HCT116 (cell line): ENCODE measurements around the gene MRPL9. TPM values are rescaled to one million over a fixed set of nuclear protein-coding genes. Genes with fewer than 3 reads are reported as not detected.

Experiments
- ATAC-seq: fragments of 200-7000 bp; cut with Tn5 transposase; 2 replicates; pipeline ENCODE4 v1.9.1; 2020; ENCODE audit warnings: mild to moderate bottlenecking, moderate library complexity
- BruUV-seq: library from RNA; stranded (reverse); fragments of 400-500 nt; replicated peaks from 2 replicates; lab custom pipeline; 2021; lab: Mats Ljungman, UMichigan
- CTCF ChIA-PET: fragments of 300-600 bp; sonication (Branson Sonifier 250); formaldehyde crosslinking; loops from one replicate; lab custom pipeline; 2021; ENCODE audit warnings: antibody characterized with exemption; lab: Charles Lee
- POLR2A ChIA-PET: fragments of 300-600, 350-600 bp; sonication (Branson Sonifier 250); formaldehyde crosslinking; loops from one replicate; lab custom pipeline; 2021; ENCODE audit warnings: antibody characterized with exemption; lab: Charles Lee
- RAD21 ChIA-PET, 2 experiments: fragments of 300-600 bp; sonication (Branson Sonifier 250); formaldehyde crosslinking; loops; one replicate each; lab custom pipeline; 2023; ENCODE audit warnings: low total read pairs in 2 of 2; ENCODE audit not compliant: uncharacterized antibody in 2 of 2, unreplicated experiment in 2 of 2, low non-redundant PET in 1 of 2; lab: Charles Lee
- DNase-seq: peaks from one replicate; pipeline ENCODE4 v3.0.0-alpha.2; 2010; ENCODE audit warnings: low read depth, low spot score
- H2AFZ ChIP-seq: fragments of 200-600 bp; shearing (Covaris generic), sonication (generic); 2 replicates; pipeline ENCODE4 v1.6.1; 2017; ENCODE audit warnings: low read depth, mixed run types, mixed read lengths, antibody characterized with exemption, low read length; ENCODE audit not compliant: poor library complexity, severe bottlenecking
- H3K27ac ChIP-seq: 2 replicates; pipeline ENCODE4 v1.5.1; 2012; ENCODE audit warnings: low read depth, low read length
- H3K27me3 ChIP-seq: fragments of 200-600 bp; sonication (generic); 2 replicates; pipeline ENCODE4 v1.6.1; 2016; ENCODE audit warnings: mixed run types, low read length, mixed read lengths; ENCODE audit not compliant: insufficient read depth
- H3K36me3 ChIP-seq, 2 experiments: fragments of 200-500 bp in 1 of 2; fragments of 200-600 bp in 1 of 2; sonication (Bioruptor generic) in 1 of 2; sonication (generic) in 1 of 2; 2 replicates each; pipeline versions ENCODE4 v1.5.1 to v1.6.1; 2014 to 2016; ENCODE audit warnings: low read length in 2 of 2, inconsistent platforms in 1 of 2, mixed read lengths in 1 of 2, mixed run types in 1 of 2; ENCODE audit not compliant: insufficient read depth in 2 of 2, control insufficient read depth in 1 of 2
- H3K4me1 ChIP-seq, 2 experiments: fragments of 200-600 bp in 1 of 2; sonication (generic) in 1 of 2; 2 replicates each; pipeline versions ENCODE4 v1.5.1 to v1.6.1; 2012 to 2017; ENCODE audit warnings: low read length in 2 of 2, inconsistent platforms in 1 of 2, mild to moderate bottlenecking in 1 of 2, mixed read lengths in 1 of 2, mixed run types in 1 of 2, moderate library complexity in 1 of 2; ENCODE audit not compliant: insufficient read depth in 2 of 2, control insufficient read depth in 1 of 2
- H3K4me2 ChIP-seq: fragments of 200-600 bp; sonication (generic); 2 replicates; pipeline ENCODE4 v1.6.1; 2017; ENCODE audit warnings: mixed run types, low read length, mixed read lengths
- H3K4me3 ChIP-seq, 2 experiments: fragments of 200-600 bp in 1 of 2; sonication (generic) in 1 of 2; replicated peaks in 1 of 2; 2 replicates each; pipeline ENCODE4 v1.5.1; 2011 to 2016; ENCODE audit warnings: low read length in 2 of 2, control low read depth in 1 of 2, low read depth in 1 of 2, mild to moderate bottlenecking in 1 of 2, mixed read lengths in 1 of 2, mixed run types in 1 of 2
- H3K79me2 ChIP-seq: fragments of 200-600 bp; sonication (generic); 2 replicates; pipeline ENCODE4 v1.6.1; 2017; ENCODE audit warnings: mild to moderate bottlenecking, mixed run types, low read length, moderate library complexity, mixed read lengths; ENCODE audit not compliant: insufficient read depth
- H3K9ac ChIP-seq: fragments of 200-600 bp; sonication (generic); 2 replicates; pipeline ENCODE4 v1.6.1; 2016; ENCODE audit warnings: low read length, mixed read lengths
- H3K9me2 ChIP-seq: fragments of 200-600 bp; sonication (generic), shearing (Covaris generic); 2 replicates; pipeline ENCODE4 v1.6.1; 2017; ENCODE audit warnings: mixed run types, mild to moderate bottlenecking, moderate library complexity; ENCODE audit not compliant: insufficient read depth
- H3K9me3 ChIP-seq, 2 experiments: fragments of 200-500 bp in 1 of 2; fragments of 200-600 bp in 1 of 2; sonication (Bioruptor generic) in 1 of 2; sonication (generic) in 1 of 2; 2 replicates each; pipeline ENCODE4 v1.6.1; 2014 to 2017; ENCODE audit warnings: low read length in 2 of 2, mixed read lengths in 2 of 2, inconsistent platforms in 1 of 2, low read depth in 1 of 2, mild to moderate bottlenecking in 1 of 2, mixed run types in 1 of 2, moderate library complexity in 1 of 2; ENCODE audit not compliant: control insufficient read depth in 1 of 2, insufficient read depth in 1 of 2
- H4K20me1 ChIP-seq: fragments of 200-600 bp; sonication (generic), shearing (Covaris generic); 2 replicates; pipeline ENCODE4 v1.6.1; 2017; ENCODE audit warnings: mixed run types, mild to moderate bottlenecking, moderate library complexity; ENCODE audit not compliant: insufficient read depth
- CBX3 ChIP-seq: IDR thresholded peaks from 2 replicates; pipeline ENCODE4 v1.6.1; 2012; ENCODE audit warnings: low read depth
- CEBPB ChIP-seq: IDR thresholded peaks from 2 replicates; pipeline ENCODE4 v1.6.1; 2012; ENCODE audit warnings: low read depth
- EGR1 ChIP-seq: IDR thresholded peaks from 2 replicates; pipeline ENCODE4 v1.6.1; 2012; ENCODE audit warnings: low read depth
- ELF1 ChIP-seq: IDR thresholded peaks from 2 replicates; pipeline ENCODE4 v1.6.1; 2012; ENCODE audit warnings: low read depth, borderline replicate concordance
- FOSL1 ChIP-seq: IDR thresholded peaks from 2 replicates; pipeline ENCODE4 v1.6.1; 2012; ENCODE audit warnings: low read depth
- POLR2AphosphoS5 ChIP-seq: IDR thresholded peaks from 2 replicates; pipeline ENCODE4 v1.6.1; 2011; ENCODE audit warnings: mild to moderate bottlenecking, low read depth, low read length, moderate library complexity
- SP1 ChIP-seq: IDR thresholded peaks from 2 replicates; pipeline ENCODE4 v1.6.1; 2012; ENCODE audit warnings: low read depth
- SRF ChIP-seq: IDR thresholded peaks from 2 replicates; pipeline ENCODE4 v1.6.1; 2012; ENCODE audit warnings: low read depth
- TCF7L2 ChIP-seq: IDR thresholded peaks from 2 replicates; pipeline ENCODE4 v1.7.0; 2011; ENCODE audit warnings: borderline replicate concordance, inconsistent platforms; ENCODE audit not compliant: insufficient read depth, insufficient read length; ENCODE audit errors: extremely low read depth
- ZFX ChIP-seq: fragments of 450-650 bp; IDR thresholded peaks from 2 replicates; pipeline ENCODE4 v1.6.1; 2017
- intact Hi-C: fragments of 100-400 bp; cut with micrococcal nuclease; formaldehyde crosslinking; loops from 2 replicates; pipeline ENCODE4 v1.10.0; 2022
- total RNA-seq: library from RNA; stranded (reverse); gene quantifications from one replicate; pipeline ENCODE4 v1.2.1, GENCODE V29; 2021; ENCODE audit not compliant: unreplicated experiment
- TF ChIP-seq, protein P1 (sequence below): IDR thresholded peaks from 2 replicates; pipeline ENCODE4 v1.6.1; 2011; ENCODE audit warnings: mild to moderate bottlenecking, low read length, moderate library complexity; ENCODE audit not compliant: insufficient replicate concordance; ENCODE audit errors: extremely low read depth
- TF ChIP-seq, protein P2 (sequence below): IDR thresholded peaks from 2 replicates; pipeline ENCODE4 v1.6.1; 2012; ENCODE audit warnings: low read depth
- TF ChIP-seq, protein P3 (sequence below): IDR thresholded peaks from 2 replicates; pipeline ENCODE4 v1.6.1; 2012
- TF ChIP-seq, protein P4 (sequence below), 3 experiments: fragments of 200-600 bp in 1 of 3; sonication (generic) in 1 of 3; IDR thresholded peaks in 2 of 3; conservative IDR thresholded peaks in 1 of 3; 2 replicates each; pipeline ENCODE4 v1.5.1; 2012 to 2017; ENCODE audit warnings: low read depth in 2 of 3, low read length in 2 of 3, antibody characterized with exemption in 1 of 3, borderline replicate concordance in 1 of 3, control low read depth in 1 of 3, mild to moderate bottlenecking in 1 of 3, mixed read lengths in 1 of 3, mixed run types in 1 of 3, moderate library complexity in 1 of 3; ENCODE audit not compliant: insufficient read depth in 1 of 3

The MRPL9 gene
- total RNA-seq, 1 experiment from 2014 or later: 94.5 TPM

DNA sequence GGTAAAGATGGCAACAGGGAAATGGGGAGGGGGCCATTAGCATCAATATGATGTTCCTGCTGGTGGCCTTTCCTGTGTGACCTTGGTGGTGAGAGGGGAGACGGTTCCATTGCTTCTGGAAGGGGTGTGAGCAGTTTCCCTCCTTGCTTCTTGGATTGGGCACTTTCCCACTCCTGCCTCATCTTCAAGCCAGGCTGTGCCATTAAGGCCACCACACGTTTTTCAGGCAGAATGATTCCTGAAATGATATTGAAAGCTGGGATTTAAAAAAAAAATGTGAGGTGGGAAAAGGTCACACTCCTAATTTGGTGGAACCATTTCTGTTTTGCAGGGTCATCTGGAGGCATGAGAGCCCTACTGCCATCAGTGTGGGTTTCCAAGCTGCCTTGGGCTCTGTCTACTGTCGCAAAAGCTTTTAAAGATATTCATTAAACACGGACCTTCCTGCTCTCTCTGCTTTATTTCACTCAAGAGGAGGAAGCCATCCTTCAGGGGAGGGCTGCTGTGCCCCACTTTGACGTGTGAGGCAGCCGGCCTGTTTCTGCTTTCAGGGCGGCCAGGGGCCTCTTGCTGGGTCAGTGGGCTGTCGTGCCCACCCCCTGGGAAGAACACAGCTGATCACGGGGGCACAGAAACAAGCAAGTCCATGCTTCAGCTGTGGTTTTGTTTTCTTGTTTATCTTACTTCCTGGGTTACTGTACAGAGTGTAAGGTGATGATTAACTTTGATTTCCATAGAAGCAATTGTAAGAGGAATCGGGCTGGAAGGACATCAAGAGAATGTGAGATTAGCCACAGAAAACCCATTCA lies 33.9 kb downstream of the MRPL9 start:
- Histone ChIP-seq H4K20me1 (no peaks in the 10 kb centered on the region), H3K36me3 (no peaks in the 10 kb centered on the region), H3K79me2 (no peaks in the 10 kb centered on the region), H3K4me3 (no peak overlapping the region), H3K9me3 (no peaks in the 10 kb centered on the region), H3K9me2 (no peaks in the 10 kb centered on the region), H2AFZ (no peak overlapping the region), H3K27me3 (no peaks in the 10 kb centered on the region), H3K27ac (no peak overlapping the region), H3K9ac (no peak overlapping the region), H3K4me1 (no peaks in the 10 kb centered on the region), H3K4me2 (no peak overlapping the region)
- DNase-seq (no peak), ATAC-seq (no peak)
- RAD21 ChIA-PET: no interaction called here
- no TSS peak for BruUV-seq
- POLR2A ChIA-PET: interaction anchor here (0.6 kb wide), 1 partner anchor 190 kb away, joined by 3 read pairs; no protein-coding TSS in a partner anchor
- intact Hi-C loops: no loop called here
- CTCF ChIA-PET: no interaction called here
- TF ChIP-seq ELF1: no peak
- no peak for TF ChIP-seq POLR2AphosphoS5
- TF ChIP-seq, protein P1, sequence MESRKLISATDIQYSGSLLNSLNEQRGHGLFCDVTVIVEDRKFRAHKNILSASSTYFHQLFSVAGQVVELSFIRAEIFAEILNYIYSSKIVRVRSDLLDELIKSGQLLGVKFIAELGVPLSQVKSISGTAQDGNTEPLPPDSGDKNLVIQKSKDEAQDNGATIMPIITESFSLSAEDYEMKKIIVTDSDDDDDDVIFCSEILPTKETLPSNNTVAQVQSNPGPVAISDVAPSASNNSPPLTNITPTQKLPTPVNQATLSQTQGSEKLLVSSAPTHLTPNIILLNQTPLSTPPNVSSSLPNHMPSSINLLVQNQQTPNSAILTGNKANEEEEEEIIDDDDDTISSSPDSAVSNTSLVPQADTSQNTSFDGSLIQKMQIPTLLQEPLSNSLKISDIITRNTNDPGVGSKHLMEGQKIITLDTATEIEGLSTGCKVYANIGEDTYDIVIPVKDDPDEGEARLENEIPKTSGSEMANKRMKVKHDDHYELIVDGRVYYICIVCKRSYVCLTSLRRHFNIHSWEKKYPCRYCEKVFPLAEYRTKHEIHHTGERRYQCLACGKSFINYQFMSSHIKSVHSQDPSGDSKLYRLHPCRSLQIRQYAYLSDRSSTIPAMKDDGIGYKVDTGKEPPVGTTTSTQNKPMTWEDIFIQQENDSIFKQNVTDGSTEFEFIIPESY: no peak
- TF ChIP-seq SRF: no peak
- TF ChIP-seq TCF7L2: no peak
- no peak for TF ChIP-seq CBX3
- TF ChIP-seq, protein P2, sequence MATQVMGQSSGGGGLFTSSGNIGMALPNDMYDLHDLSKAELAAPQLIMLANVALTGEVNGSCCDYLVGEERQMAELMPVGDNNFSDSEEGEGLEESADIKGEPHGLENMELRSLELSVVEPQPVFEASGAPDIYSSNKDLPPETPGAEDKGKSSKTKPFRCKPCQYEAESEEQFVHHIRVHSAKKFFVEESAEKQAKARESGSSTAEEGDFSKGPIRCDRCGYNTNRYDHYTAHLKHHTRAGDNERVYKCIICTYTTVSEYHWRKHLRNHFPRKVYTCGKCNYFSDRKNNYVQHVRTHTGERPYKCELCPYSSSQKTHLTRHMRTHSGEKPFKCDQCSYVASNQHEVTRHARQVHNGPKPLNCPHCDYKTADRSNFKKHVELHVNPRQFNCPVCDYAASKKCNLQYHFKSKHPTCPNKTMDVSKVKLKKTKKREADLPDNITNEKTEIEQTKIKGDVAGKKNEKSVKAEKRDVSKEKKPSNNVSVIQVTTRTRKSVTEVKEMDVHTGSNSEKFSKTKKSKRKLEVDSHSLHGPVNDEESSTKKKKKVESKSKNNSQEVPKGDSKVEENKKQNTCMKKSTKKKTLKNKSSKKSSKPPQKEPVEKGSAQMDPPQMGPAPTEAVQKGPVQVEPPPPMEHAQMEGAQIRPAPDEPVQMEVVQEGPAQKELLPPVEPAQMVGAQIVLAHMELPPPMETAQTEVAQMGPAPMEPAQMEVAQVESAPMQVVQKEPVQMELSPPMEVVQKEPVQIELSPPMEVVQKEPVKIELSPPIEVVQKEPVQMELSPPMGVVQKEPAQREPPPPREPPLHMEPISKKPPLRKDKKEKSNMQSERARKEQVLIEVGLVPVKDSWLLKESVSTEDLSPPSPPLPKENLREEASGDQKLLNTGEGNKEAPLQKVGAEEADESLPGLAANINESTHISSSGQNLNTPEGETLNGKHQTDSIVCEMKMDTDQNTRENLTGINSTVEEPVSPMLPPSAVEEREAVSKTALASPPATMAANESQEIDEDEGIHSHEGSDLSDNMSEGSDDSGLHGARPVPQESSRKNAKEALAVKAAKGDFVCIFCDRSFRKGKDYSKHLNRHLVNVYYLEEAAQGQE: no peak
- TF ChIP-seq FOSL1: no peak
- TF ChIP-seq, protein P3, sequence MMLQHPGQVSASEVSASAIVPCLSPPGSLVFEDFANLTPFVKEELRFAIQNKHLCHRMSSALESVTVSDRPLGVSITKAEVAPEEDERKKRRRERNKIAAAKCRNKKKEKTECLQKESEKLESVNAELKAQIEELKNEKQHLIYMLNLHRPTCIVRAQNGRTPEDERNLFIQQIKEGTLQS: no peak
- TF ChIP-seq ZFX: no peak
- TF ChIP-seq EGR1: no peak
- no peak for TF ChIP-seq SP1
- TF ChIP-seq, protein P4, sequence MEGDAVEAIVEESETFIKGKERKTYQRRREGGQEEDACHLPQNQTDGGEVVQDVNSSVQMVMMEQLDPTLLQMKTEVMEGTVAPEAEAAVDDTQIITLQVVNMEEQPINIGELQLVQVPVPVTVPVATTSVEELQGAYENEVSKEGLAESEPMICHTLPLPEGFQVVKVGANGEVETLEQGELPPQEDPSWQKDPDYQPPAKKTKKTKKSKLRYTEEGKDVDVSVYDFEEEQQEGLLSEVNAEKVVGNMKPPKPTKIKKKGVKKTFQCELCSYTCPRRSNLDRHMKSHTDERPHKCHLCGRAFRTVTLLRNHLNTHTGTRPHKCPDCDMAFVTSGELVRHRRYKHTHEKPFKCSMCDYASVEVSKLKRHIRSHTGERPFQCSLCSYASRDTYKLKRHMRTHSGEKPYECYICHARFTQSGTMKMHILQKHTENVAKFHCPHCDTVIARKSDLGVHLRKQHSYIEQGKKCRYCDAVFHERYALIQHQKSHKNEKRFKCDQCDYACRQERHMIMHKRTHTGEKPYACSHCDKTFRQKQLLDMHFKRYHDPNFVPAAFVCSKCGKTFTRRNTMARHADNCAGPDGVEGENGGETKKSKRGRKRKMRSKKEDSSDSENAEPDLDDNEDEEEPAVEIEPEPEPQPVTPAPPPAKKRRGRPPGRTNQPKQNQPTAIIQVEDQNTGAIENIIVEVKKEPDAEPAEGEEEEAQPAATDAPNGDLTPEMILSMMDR (IDR thresholded peaks at IDR 0.05 in 2 of 3, conservative IDR thresholded peaks at IDR 0.05 in 1 of 3; ENCODE audit: borderline replicate concordance in 1 of 3, insufficient read depth in 1 of 3, low read depth in 2 of 3, low read length in 2 of 3): no peak
- no peak for TF ChIP-seq CEBPB
